ENCODE data around the gene BAG5.
A peak's percentile ranks its signal among the peaks of the same experiment; 100 is the strongest.

Gene BAG5

GRCh38 chr14:103563226-103563620, 766 bp upstream of the BAG5 start:
- DNase-seq = no peak

- DNase-seq = no peak
Observed at GRCh38 chr14:103562179-103562428, 353 bp downstream of the BAG5 start.

DNA sequence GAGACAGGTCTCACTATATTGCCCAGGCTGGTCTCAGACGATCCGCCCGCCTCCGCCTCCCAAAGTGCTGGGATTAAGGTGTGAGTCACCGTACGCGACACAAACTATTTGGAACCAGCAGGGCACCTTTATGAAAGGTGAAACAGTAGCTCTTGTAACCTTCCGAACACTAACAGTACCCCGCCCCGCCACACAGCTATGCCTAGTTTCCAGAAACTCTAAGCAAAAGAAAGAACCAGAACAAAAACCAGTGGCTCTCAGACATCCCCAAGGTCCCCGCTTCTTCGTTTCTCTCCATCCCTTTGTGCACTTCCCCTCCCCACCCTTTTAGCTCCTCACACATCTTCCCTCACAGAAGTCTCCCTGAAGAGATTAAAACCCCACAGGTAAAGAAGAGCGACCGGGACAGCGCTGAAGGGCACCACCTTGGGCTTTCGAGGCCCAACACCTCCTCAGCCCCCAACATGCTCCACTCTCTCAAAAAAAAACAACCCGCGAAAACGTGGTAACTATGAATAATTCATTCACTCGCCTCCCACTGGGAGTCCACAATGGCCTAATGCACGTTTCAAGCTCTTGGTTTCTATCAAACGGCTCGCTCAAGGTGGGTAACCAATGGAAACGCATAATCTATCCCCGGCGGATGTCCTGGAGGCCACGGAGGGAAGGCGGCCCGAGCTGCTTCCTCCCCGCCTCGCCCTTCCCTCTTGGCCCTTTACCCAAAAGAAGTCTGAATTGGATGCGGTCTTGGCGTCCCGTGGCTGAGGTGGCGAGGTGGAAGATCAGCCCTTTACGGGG, 877 bp downstream of the BAG5 start:
- no peak for DNase-seq

- no peak for DNase-seq
Observed at GRCh38 chr14:103560691-103561090, 1.8 kb downstream of the BAG5 start.

GRCh38 chr14:103559766-103560165, 2.7 kb downstream of the BAG5 start:
- no peak for DNase-seq

DNA sequence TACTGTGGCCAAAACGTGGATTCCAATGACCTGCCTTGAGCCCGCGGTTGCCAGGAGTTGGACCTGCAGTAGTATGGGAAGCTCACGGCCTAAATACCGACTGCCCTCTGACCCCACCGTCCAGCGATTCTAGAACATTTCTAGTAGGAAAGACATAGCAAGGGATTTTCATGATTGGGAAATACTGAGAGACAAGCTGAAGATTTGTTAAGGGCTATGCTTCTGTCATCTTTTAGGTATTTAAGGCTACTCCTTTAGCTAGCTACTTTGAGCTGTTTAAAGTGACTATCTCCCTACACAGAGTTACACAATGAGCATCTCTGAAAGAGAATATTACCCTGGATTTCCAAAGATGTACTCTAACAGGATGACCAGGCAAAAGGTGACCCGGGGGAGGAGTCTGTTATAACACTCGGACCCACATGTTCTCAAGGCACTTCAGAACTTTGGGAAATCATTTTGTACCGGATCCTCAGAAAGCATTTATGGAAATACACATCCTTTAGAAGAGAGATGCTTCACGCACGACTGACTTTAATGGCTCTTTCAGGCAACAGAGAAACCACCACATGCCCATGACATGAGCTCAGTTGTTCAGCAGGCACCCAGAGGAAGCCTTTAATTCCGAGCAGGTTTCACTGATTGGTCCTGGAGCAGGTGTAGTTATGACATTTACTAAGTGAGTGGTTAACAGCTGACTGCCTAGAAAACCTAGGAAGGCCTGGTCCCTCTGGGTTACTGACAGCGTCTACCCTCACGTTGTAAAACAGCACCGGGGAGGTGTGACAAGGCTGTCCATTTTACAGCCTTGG, 4.2 kb downstream of the BAG5 start:
- DNase-seq = no peak

GRCh38 chr14:103556946-103557758, 5.3 kb downstream of the BAG5 start:
- DNase-seq = no peak

DNA sequence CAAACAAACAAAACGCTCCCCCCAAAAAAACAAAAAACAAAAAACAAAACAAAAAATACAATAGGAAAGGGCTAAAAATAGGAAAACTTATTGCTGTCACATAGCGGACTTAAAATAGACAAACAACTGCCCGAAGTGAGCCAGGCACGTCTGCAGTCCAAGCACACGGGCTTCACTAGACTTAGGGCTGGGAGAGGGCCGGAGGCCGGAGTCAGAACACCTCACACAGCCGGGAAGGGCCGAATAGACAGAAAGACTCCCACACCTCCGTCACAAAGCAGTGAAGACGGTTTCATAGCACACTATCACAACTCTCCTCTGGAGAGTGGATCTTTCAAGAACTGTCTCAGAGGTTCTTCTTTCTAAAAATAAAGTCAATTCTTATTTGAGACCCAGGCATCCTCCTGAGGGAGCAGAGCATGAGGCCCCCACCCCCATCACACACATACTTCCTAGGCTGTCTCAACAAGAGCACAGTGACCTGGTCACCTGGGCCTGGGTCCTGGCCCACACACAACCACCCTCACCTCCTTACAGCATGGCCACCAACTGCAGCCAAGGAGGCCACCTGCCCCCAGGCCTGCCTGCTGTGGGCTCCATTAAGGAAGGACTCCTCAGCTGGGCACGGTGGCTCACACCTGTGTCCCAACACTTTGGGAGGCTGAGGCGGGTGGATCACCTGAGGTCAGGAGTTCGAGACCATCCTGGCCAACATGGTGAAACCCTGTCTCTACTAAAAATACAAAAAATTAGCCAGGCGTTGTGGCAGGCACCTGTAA, 6.7 kb downstream of the BAG5 start:
- DNase-seq = no peak

DNA sequence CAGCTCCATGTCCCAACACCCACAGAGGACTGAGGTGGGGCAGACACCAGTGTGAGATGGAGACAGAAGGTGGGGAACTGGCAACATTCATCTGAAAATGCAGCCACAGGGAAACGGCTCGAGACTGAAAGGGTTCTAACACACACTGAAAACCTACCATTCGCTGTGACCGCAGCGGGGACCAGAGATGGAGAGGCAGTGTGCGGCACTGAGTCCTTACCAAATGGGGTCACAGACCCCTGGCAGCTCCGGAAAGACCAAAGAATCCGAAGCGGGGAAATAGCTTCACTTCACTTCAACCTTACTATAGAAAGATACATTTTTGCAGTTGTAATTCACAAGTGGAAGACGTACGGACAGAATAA, 9.6 kb downstream of the BAG5 start:
- DNase-seq = no peak

DNA sequence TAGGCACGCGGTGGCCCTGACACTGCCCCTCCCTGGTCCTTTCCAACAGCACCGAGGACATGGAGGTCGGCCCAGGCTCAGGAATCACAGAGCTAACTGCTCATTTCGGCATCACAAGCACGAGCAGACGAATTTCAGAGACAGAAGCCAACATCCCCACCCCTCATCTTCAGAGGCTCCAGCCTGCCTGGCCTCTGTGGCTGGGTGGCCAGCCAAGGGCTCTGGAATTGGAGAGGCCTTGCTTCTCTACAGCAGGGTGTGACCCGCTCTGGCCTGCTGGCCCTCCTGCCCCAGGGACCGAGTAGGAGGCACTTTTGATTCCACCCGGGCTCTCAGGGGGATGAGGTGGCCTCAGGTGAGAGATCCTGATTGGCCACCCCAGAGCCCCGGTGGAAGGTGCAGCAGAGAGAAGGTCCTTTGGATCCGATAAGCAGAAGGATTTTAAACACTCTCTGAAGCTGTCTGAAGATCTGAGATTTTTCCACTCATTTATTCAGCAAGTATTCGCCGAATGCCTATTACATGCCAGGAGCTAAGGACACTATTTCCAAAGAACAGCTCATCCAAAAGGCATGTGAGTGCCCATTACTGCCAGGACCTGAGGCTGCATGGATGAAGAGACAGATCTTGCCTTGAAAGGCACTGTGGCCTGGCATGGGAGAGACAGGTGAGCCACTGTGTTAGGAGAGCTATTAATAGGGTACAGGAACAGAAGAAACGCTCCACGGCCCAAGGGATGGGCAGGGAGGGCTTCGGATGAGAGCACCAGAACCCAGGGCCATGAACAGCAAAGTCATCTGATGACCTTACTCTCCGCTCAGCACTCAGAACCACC, 10.2 kb downstream of the BAG5 start:
- no peak for DNase-seq

DNA sequence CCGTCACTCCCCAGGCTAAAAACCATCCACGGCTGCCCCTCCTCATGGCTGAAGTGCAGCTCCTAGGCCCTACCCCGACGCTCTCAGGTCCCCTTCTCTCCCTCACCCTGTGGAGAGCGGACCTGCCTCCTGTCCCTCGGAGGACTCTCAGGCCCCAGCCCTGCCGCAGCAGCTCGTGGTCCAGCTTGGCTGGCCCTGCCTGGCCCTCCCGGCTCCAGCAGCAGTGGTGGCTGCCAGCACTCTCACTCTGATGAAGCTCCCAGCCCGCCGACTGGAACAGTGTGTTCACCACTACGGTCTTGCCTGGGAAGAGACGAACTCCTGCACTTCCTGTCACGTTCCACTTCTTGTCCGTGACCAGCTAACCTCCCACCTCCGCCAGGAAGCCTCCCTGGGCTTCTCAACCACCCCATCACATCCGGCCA, 11.1 kb downstream of the BAG5 start:
- no peak for DNase-seq

- no peak for DNase-seq
Observed at GRCh38 chr14:103550451-103551337, 11.8 kb downstream of the BAG5 start.

- DNase-seq = peak; percentile 66
Observed at GRCh38 chr14:103549361-103550311, 12.8 kb downstream of the BAG5 start.

DNA sequence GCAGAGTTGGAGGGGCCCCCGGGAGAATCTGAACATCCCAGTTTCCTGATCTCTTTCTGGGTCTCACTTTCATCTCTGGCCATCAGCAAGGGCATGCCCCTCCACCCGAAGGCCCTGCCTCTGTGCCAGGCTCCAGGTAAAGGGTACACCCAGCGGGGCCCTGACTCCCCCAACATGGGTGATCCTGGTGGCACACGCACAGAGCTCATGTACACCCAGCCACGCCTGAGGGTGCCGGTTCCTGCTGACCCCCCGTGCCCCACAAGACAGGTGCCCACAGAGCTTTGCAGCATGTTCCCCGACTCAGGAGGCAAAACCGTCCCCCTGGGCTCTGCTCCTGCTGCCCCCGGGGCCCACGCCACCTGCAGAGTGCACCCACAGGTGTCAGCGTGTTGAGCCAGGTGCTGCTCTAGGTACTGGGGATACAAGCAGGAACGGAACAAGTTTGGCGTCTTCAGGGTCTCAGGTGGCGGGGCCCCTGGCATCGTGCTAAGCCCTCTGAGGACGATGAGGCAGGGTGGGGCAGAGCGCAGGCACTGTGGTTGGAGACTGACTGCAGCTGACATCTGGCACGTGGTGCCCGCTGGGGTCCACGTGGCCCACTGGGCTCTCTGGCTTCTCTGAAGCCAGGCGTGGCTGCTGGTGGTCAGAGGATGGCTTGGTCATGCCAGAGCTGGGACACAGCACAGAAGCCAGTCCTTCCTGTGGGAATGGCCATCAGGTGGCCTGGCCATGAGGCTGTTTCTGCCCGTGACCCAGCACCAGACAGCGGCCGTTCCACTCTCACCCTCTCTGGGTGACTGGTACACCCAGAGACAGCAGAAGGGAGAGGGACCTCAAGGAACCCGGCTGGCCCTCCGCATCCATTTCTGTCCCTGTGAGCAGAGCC, 13.8 kb downstream of the BAG5 start:
- no peak for DNase-seq

DNA sequence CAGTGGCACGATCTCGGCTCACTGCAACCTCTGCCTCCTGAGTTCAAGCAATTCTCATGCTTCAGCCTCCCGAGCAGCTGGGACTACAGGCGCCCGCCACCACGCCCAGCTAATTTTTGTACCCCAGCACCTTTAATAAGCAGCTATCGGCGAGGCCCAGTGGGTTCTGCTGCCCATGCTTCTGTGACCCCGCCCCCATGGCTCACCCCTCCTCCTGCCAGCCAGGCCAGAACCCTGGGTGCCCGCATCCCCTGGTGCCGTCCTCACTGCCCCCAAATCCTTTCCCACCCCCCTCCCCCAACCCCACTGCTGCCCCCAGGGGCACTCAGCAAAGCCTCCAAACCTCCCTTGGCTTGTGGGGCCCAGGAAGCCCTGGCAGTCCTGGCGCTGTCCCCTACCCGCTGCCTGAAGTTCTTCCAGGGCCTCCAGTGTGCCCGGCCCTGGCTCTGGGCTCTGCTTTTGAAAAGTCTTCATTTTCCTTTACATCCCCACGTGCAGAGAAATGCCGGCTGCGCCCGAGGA, 14.5 kb downstream of the BAG5 start:
- DNase-seq = no peak

GRCh38 chr14:103547455-103547940, 15.0 kb downstream of the BAG5 start:
- no peak for DNase-seq

GRCh38 chr14:103546652-103547454, 15.6 kb downstream of the BAG5 start:
- DNase-seq = peak; percentile 51
